Measurements from ENCODE around the gene YPEL2.

Gene YPEL2

DNA sequence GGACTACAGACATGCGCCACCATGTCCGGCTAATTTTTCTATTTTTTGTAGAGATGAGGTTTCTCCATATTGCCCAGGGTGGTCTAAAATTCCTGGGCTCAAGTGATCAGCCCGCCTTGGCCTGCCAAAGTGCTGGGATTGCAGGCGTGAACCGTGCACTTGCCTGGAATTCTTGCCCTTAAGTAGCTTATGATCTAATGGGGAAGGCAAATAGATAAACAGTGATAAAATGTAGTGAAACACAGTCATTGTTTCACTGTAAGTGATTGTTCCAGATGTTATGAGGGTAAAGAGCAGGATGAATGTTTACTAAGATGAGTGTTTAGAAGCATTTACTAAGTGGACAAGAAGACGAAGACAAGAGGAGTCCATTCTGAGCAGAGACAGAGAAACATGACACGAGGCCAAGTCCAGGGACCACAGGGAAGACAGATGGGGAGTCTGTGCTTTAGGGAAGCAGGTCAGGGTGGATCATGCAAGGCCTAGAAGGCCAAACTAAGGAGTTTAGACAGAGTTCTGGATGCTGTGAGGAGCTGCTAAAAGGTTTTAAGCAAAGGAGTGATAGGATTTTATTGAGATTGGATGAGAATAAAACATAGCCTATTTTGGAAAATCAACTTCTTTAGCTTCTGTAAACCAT lies 36.9 kb downstream of the YPEL2 start:
- Histone ChIP-seq H3K36me3 (ENCODE audit: insufficient read depth, low read length) (no peaks in the 10 kb centered on the region), H3K27me3 (ENCODE audit: insufficient read depth, low read length) (no peaks in the 10 kb centered on the region), H3K4me3 (ENCODE audit: low read length) (no peak overlapping the region), H3K9me3 (ENCODE audit: low read length) (no peaks in the 10 kb centered on the region), H2AFZ (ENCODE audit: low read depth, low read length) (no peak overlapping the region), H3K4me1 (ENCODE audit: insufficient read depth, low read length) (peaks cover 62% of the 10 kb centered on the region)

GRCh38 chr17:59369031-59369975 lies 37.8 kb downstream of the YPEL2 start:
- peaks cover 70% of the 10 kb centered on the region for H3K4me1 ChIP-seq (ENCODE audit: insufficient read depth, low read length)
- H3K27me3 ChIP-seq (ENCODE audit: insufficient read depth, low read length) = no peaks in the 10 kb centered on the region
- no peaks in the 10 kb centered on the region for H3K9me3 ChIP-seq (ENCODE audit: low read length)
- H3K4me3 ChIP-seq (ENCODE audit: low read length) = no peak overlapping the region
- no peaks in the 10 kb centered on the region for H3K36me3 ChIP-seq (ENCODE audit: insufficient read depth, low read length)
- no peak overlapping the region for H2AFZ ChIP-seq (ENCODE audit: low read depth, low read length)

GRCh38 chr17:59370593-59371299 lies 39.3 kb downstream of the YPEL2 start:
- H3K4me1 ChIP-seq (ENCODE audit: insufficient read depth, low read length) = peaks cover 59% of the 10 kb centered on the region
- H3K4me3 ChIP-seq (ENCODE audit: low read length) = no peak overlapping the region
- no peak overlapping the region for H2AFZ ChIP-seq (ENCODE audit: low read depth, low read length)
- no peaks in the 10 kb centered on the region for H3K27me3 ChIP-seq (ENCODE audit: insufficient read depth, low read length)
- no peaks in the 10 kb centered on the region for H3K9me3 ChIP-seq (ENCODE audit: low read length)
- no peaks in the 10 kb centered on the region for H3K36me3 ChIP-seq (ENCODE audit: insufficient read depth, low read length)

- peaks cover 51% of the 10 kb centered on the region for H3K4me1 ChIP-seq (ENCODE audit: insufficient read depth, low read length)
- H3K4me3 ChIP-seq (ENCODE audit: low read length) = no peak overlapping the region
- H3K27me3 ChIP-seq (ENCODE audit: insufficient read depth, low read length) = no peaks in the 10 kb centered on the region
These were observed 40.1 kb downstream of the YPEL2 start for GRCh38 chr17:59371416-59372100.

GRCh38 chr17:59372138-59372751 lies 40.8 kb downstream of the YPEL2 start:
- H2AFZ ChIP-seq (ENCODE audit: low read depth, low read length) = no peak overlapping the region
- H3K36me3 ChIP-seq (ENCODE audit: insufficient read depth, low read length) = no peaks in the 10 kb centered on the region
- H3K4me3 ChIP-seq (ENCODE audit: low read length) = no peak overlapping the region
- H3K4me1 ChIP-seq (ENCODE audit: insufficient read depth, low read length) = peaks cover 44% of the 10 kb centered on the region
- no peaks in the 10 kb centered on the region for H3K27me3 ChIP-seq (ENCODE audit: insufficient read depth, low read length)
- no peaks in the 10 kb centered on the region for H3K9me3 ChIP-seq (ENCODE audit: low read length)

More at GRCh38 chr17:59371416-59372100, 40.1 kb downstream of the YPEL2 start:
- Histone ChIP-seq H3K36me3 (ENCODE audit: insufficient read depth, low read length) (no peaks in the 10 kb centered on the region), H2AFZ (ENCODE audit: low read depth, low read length) (no peak overlapping the region), H3K9me3 (ENCODE audit: low read length) (no peaks in the 10 kb centered on the region)

- H2AFZ ChIP-seq (ENCODE audit: low read depth, low read length) = no peak overlapping the region
- no peak overlapping the region for H3K4me3 ChIP-seq (ENCODE audit: low read length)
- peaks cover 38% of the 10 kb centered on the region for H3K4me1 ChIP-seq (ENCODE audit: insufficient read depth, low read length)
- H3K27me3 ChIP-seq (ENCODE audit: insufficient read depth, low read length) = no peaks in the 10 kb centered on the region
- no peaks in the 10 kb centered on the region for H3K36me3 ChIP-seq (ENCODE audit: insufficient read depth, low read length)
- H3K9me3 ChIP-seq (ENCODE audit: low read length) = no peaks in the 10 kb centered on the region
These were observed 42.5 kb downstream of the YPEL2 start for GRCh38 chr17:59373882-59374495.

DNA sequence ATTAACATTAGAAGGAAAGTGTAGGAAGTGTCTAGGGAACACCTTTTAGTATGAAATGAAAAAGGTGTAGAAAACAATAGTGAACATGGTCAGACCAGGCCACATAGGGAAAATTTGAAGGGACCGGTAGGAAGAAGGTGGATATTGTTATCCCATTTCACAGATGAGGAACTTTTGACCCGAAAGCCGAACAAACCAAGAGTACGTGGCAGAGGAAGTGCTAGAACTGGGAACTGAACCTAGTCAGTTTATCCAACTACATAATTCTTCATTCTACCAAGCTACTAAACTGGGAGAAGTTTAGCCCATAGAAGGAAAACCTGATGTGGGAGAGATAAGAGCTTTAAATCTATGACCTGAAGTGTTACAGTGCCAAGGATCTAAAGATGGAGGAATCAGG lies 43.2 kb downstream of the YPEL2 start:
- Histone ChIP-seq H3K4me1 (ENCODE audit: insufficient read depth, low read length) (peaks cover 36% of the 10 kb centered on the region), H3K9me3 (ENCODE audit: low read length) (no peaks in the 10 kb centered on the region), H3K4me3 (ENCODE audit: low read length) (no peak overlapping the region), H2AFZ (ENCODE audit: low read depth, low read length) (no peak overlapping the region), H3K36me3 (ENCODE audit: insufficient read depth, low read length) (no peaks in the 10 kb centered on the region), H3K27me3 (ENCODE audit: insufficient read depth, low read length) (no peaks in the 10 kb centered on the region)

DNA sequence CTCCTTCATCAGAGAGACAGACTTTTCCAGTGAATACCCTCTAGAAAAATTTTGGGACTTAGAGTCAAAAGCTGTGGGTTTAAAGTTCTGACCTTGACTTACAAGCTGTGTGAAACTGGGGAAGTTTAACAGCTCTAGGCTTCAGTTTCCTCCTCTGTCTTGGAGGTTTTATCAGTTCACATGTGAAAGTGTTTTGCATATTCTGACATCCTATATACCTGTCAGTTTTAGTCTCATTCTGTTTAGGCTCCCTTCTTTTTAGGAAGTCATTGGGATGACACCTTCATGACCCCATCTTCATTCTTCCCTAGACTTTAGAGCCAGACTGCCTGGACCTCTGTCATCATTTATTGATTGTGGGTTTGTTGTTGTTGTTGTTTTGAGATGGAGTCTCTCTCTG lies 44.4 kb downstream of the YPEL2 start:
- peaks cover 29% of the 10 kb centered on the region for H3K4me1 ChIP-seq (ENCODE audit: insufficient read depth, low read length)
- H3K27me3 ChIP-seq (ENCODE audit: insufficient read depth, low read length) = no peaks in the 10 kb centered on the region
- no peaks in the 10 kb centered on the region for H3K36me3 ChIP-seq (ENCODE audit: insufficient read depth, low read length)
- no peak overlapping the region for H3K4me3 ChIP-seq (ENCODE audit: low read length)
- H3K9me3 ChIP-seq (ENCODE audit: low read length) = no peaks in the 10 kb centered on the region
- H2AFZ ChIP-seq (ENCODE audit: low read depth, low read length) = no peak overlapping the region

DNA sequence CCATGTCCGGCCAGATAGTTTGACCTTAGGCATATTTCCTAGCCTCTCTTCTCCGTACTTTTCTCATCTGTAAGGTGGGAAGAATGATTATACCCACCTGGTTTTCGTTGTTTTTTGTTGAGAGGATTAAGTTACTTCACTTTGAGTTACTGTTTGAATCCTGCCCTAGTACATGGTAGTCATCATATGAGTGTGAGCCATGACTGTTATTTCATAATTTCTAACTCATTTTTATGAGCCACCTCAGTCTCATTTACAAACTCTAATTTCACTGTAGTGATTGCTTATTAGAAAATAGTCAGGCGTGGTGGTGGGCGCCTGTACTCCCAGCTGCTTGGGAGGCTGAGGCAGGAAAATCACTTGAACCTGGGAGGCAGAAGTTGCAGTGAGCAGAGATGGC lies 45.1 kb downstream of the YPEL2 start:
- H3K36me3 ChIP-seq (ENCODE audit: insufficient read depth, low read length) = no peaks in the 10 kb centered on the region
- no peaks in the 10 kb centered on the region for H3K27me3 ChIP-seq (ENCODE audit: insufficient read depth, low read length)
- H3K4me3 ChIP-seq (ENCODE audit: low read length) = no peak overlapping the region
- H3K4me1 ChIP-seq (ENCODE audit: insufficient read depth, low read length) = peaks cover 22% of the 10 kb centered on the region
- H2AFZ ChIP-seq (ENCODE audit: low read depth, low read length) = no peak overlapping the region
- no peaks in the 10 kb centered on the region for H3K9me3 ChIP-seq (ENCODE audit: low read length)

- Histone ChIP-seq H3K4me1 (ENCODE audit: insufficient read depth, low read length) (peaks cover 13% of the 10 kb centered on the region), H3K27me3 (ENCODE audit: insufficient read depth, low read length) (no peaks in the 10 kb centered on the region), H3K36me3 (ENCODE audit: insufficient read depth, low read length) (no peaks in the 10 kb centered on the region)
These were observed 46.0 kb downstream of the YPEL2 start for GRCh38 chr17:59377410-59377809.

GRCh38 chr17:59378675-59379074 lies 47.2 kb downstream of the YPEL2 start:
- Histone ChIP-seq H3K4me3 (ENCODE audit: low read length) (no peak overlapping the region), H3K36me3 (ENCODE audit: insufficient read depth, low read length) (no peaks in the 10 kb centered on the region), H3K4me1 (ENCODE audit: insufficient read depth, low read length) (peaks cover 4% of the 10 kb centered on the region)

More at GRCh38 chr17:59377410-59377809, 46.0 kb downstream of the YPEL2 start:
- Histone ChIP-seq H3K4me3 (ENCODE audit: low read length) (no peak overlapping the region), H2AFZ (ENCODE audit: low read depth, low read length) (no peak overlapping the region), H3K9me3 (ENCODE audit: low read length) (no peaks in the 10 kb centered on the region)

DNA sequence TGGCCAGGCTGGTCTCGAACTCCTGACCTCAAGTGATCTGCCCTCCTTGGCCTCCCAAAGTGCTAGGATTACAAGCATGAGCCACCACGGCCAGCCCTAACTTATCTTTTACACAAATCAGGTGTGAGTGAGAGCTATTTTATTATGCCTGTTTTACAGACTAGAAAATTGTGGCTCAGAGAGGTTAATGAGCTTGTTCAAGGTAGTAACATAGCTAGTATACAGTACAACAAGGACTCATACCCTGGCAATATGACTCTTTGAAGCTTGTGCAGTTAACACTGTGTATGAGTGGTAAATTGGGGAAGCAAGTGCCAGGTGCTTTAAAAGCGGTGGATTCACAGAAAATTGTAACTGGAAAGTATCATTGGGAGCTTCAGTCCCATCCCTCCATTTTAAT lies 49.0 kb downstream of the YPEL2 start:
- no peaks in the 10 kb centered on the region for H3K4me1 ChIP-seq (ENCODE audit: insufficient read depth, low read length)
- no peak overlapping the region for H2AFZ ChIP-seq (ENCODE audit: low read depth, low read length)
- H3K27me3 ChIP-seq (ENCODE audit: insufficient read depth, low read length) = no peaks in the 10 kb centered on the region
- no peaks in the 10 kb centered on the region for H3K9me3 ChIP-seq (ENCODE audit: low read length)
- no peak overlapping the region for H3K4me3 ChIP-seq (ENCODE audit: low read length)
- H3K36me3 ChIP-seq (ENCODE audit: insufficient read depth, low read length) = no peaks in the 10 kb centered on the region

More at GRCh38 chr17:59378675-59379074, 47.2 kb downstream of the YPEL2 start:
- H3K9me3 ChIP-seq (ENCODE audit: low read length) = no peaks in the 10 kb centered on the region
- H2AFZ ChIP-seq (ENCODE audit: low read depth, low read length) = no peak overlapping the region
- no peaks in the 10 kb centered on the region for H3K27me3 ChIP-seq (ENCODE audit: insufficient read depth, low read length)
